NOMO-1 (cell line): ENCODE data around the gene STK24.

Source experiments
- DNase-seq, 2 experiments: peaks; one replicate each; lab custom pipeline; 2025; ENCODE audit not compliant: unreplicated experiment in 2 of 2; lab: John Stamatoyannopoulos, UW

The STK24 gene

GRCh38 chr13:98557937-98558792, 18.7 kb downstream of the STK24 start:
- no peak for DNase-seq

- DNase-seq, result no peak
Measured at GRCh38 chr13:98556968-98557631, 19.8 kb downstream of the STK24 start.

- no peak for DNase-seq
Measured at GRCh38 chr13:98556142-98556816, 20.6 kb downstream of the STK24 start.

DNA sequence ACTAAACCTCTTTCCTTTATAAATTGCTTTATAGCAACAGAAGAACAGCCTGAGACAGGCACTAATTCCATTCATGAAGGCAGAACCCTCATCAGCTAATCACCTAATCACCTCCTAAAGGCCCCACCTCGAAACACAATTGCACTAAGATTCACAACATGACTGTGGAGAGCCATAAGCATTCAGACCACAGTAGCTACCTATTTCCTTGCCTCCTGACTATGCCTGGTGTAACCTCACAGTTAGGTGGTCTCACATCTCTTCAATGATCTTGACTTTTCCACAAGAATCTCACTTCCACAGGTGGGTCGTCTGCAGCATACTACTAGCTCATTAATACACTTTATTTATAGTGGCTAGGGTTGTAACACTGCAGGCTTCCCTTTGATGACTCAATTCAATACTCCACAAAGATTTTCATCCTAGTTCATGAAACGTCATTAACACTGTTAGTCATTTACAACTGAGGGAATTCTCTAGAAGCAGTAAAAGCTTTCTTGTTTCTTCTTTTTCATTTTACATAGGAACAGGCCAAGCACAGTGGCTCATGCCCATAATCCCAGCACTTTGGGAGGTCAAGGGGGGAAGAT, 27.1 kb downstream of the STK24 start:
- no peak for DNase-seq

DNA sequence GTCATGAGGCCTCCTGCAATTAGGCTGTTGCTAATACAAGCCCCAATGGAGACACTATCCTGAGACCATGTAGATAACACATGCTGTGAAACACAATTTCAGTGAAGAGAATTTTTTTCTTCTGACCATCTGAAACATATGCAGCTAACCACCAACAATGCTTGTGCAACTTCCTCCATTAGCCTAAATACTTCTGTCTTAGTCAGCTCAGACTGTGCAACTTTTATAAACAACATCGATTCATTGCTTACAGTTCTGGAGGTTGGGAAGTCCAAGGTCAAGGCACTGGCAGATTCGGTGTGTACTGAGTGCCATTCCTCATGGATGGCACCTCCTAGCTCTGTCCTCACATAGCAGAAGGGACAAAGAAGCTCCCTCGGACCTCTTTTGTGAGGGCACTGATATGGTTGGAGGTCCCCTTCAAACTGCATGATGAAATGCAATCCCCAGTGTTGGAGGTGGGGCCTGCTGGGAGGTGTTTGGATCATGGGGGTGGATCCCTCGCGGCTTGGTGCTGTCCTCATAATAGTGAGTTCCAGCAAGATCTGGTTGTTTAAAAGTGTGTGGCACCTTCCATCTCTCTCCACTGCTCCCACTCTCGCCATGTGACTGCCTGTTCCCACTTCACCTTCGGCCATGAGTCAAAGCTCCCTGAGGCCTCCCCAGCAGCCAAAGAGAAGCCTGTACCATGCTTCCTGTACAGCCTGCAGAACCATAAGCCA, 27.7 kb downstream of the STK24 start:
- peak; percentile 68 to 90 for DNase-seq

DNA sequence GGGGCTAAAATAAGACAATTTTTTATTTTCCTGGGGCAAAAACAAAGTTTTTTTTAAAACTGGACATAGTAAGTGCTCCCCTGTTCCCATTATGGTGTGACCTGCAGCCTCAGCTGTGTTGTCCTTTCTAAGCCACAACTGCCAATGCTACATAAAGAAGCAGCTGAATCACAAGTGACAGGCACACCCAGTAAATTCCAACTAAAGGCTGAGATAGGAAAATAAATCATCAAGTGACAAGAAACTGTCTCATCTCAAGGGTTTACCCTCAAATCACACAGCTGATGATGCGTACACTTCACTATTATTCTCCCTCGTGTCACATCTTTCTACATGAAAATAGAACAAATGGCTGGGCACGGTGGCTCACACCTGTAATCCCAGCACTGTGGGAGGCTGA, 28.7 kb downstream of the STK24 start:
- DNase-seq, result peak in 1 of 2 experiments; percentile 30

DNA sequence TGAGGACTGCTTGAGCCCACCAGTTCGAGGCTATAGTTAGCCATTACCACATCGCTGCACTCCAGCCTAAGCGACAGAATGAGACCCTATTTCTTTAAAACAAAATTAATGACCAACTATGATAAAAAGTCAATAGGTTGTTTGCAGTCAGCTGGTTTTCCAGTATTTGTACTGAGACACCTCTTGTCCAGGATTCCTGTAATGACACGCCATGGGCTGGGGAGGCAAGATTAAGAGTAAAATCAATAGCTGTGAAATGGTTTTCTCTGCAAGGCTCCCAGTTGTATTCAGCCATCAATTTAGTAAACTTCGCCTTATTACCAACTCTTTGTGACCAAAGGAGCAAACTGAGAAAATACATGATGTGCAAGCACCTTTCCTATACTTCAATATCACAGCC, 29.5 kb downstream of the STK24 start:
- no peak for DNase-seq

- no peak for DNase-seq
Measured at GRCh38 chr13:98546402-98546801, 30.5 kb downstream of the STK24 start.

- no peak for DNase-seq
Measured at GRCh38 chr13:98544104-98544710, 32.7 kb downstream of the STK24 start.

- DNase-seq, result no peak
Measured at GRCh38 chr13:98543378-98544103, 33.4 kb downstream of the STK24 start.

DNA sequence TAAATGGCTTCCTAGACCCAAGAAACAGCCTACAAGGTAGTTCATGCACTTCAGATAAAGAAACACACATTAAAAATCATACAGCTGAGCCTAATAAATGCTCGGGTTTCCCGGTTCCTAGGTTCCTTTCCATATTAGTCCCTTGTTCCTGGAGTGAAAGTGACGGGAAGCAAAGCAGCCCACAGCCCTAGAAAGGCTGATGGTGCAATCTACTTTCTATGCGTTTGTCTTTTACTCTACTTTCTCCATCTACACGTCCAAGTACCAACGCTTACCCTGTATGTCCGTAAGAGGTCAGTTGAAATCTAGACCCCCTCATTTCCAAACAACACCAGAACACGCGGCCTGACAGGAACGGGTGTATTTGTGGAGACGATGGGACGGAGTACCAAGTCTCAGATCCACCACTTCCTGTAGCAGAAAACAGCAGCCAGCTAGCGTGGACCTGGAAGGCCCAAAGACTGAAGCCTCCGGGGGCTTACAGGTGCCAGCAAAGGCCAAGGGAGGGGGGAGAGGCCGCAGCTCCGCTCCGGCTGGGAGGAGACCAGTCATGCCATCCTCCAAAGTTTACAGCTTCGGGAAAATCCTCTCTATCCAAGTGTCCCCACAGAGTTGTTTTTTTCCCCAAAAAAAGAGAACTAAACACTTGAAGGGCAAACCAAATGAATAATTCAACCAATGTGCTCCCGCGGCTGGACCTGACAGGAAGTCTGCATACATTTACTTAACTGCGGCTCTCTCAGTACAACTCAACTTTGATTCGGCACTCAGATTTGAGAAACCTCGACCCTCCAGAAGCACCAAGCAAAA, 34.1 kb downstream of the STK24 start:
- DNase-seq, result peak; percentile 10 to 57

DNA sequence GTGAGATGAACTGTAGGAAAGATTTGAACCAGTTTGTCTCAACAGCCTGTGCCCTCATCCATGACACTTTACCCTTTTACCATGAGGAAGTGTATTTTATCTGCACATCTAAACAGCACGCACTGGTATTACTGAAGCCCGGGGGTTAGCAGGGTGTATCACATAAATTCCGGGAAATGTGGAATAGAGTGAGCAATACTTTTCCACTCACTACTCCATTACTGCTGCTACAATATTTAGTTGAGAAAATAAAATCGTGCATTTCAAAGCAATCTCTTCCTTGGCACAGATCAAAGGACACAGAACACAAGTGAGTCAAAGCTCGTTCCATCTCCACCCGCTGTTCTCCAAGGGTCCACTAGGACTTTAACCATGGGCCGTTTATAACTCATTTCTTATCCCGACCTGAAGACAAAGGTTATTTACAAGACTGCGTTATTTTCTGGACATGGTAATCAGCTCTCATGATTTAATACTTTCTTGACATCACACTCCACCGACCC, 35.2 kb downstream of the STK24 start:
- DNase-seq, result no peak

DNA sequence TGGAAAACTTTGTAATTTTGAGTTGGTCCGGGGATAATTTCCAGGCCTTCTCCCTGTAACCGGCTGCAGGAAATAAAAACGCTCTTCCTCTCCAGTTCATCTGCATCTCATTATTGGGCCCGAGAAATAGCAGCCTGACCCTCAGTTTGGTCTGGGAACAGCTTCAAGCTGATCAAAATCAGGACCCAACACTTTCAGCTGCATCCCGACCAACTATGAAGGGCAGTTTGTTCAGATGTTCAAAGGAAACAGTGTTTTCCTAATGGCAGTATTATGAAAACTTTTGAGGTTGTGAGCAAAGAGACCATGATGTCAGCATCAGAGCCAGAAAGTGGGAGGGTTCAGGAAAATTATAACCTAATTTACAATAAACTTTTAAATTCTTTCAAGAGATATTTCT, 35.7 kb downstream of the STK24 start:
- DNase-seq, result no peak

- no peak for DNase-seq
Measured at GRCh38 chr13:98540476-98540875, 36.4 kb downstream of the STK24 start.

GRCh38 chr13:98539666-98540065, 37.2 kb downstream of the STK24 start:
- no peak for DNase-seq

- DNase-seq, result no peak
Measured at GRCh38 chr13:98538876-98539275, 38.0 kb downstream of the STK24 start.

GRCh38 chr13:98537740-98538139, 39.2 kb downstream of the STK24 start:
- no peak for DNase-seq

- no peak for DNase-seq
Measured at GRCh38 chr13:98537306-98537705, 39.6 kb downstream of the STK24 start.

DNA sequence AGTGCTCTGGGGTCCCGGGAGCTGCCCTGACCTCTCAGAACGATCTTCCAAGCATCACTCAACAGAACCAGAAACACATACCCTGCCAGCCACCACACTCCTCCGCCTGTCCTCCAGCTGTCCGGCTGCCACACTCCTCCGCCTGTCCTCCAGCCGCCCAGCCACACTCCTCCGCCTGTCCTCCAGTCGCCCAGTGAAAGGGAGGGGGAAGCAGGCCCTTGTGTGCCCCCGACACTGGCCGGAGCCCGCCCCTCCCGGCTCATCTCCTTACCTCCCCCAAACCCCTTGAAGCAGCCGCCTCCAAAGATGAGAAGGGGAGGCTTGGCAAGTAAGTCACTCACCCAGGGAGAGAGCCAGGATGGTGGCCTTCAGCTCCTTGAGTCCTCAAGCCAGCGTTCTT, 40.2 kb downstream of the STK24 start:
- no peak for DNase-seq
